ENCODE results near the gene CSAD. TPM values are rescaled to one million over a fixed set of nuclear protein-coding genes. Genes with fewer than 3 reads are reported as not detected.

CSAD gene
- total RNA-seq, 1 donor, result 9.4 TPM

DNA sequence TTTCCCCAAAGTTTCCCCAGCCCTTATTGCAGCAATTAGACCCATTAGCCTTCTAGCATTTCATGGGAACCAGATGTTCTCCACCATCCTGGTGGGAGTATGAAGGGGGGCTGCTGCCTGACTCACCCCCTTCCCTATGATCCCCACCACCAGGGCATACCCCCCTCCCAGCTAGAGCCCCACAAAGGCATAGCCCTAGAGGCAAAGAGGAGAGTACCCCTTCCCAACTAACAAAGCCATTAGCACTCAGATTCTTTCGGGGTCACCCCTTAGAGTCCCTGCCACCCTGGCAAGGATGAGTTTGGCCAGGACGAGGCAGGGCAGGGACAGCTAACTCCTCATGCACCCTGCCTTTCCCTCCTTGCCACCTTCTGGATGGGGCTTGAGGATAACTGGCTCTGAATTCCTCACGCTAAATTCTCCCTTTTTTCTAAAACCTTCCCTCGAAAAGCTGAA, 42.1 kb upstream of the CSAD start:
- Histone ChIP-seq H3K4me1 (ENCODE audit: insufficient read depth, low read length) (peaks cover 50% of the 10 kb centered on the region), H3K27me3 (ENCODE audit: insufficient read depth, low read length) (no peaks in the 10 kb centered on the region), H3K36me3 (ENCODE audit: insufficient read depth, low read length) (no peaks in the 10 kb centered on the region), H3K79me2 (ENCODE audit: insufficient read depth, low read length) (peaks cover 19% of the 10 kb centered on the region), H3K27ac (ENCODE audit: low read depth, low read length) (no peak overlapping the region), H2AFZ (ENCODE audit: low read length) (no peak overlapping the region), H3K4me2 (ENCODE audit: insufficient read depth, low read length) (no peak overlapping the region), H3K9me3 (ENCODE audit: low read depth, low read length) (no peaks in the 10 kb centered on the region), H4K20me1 (ENCODE audit: insufficient read depth, low read length) (no peaks in the 10 kb centered on the region), H3K4me3 (ENCODE audit: insufficient read depth, low read length) (no peak overlapping the region)
- TF ChIP-seq, protein P1, sequence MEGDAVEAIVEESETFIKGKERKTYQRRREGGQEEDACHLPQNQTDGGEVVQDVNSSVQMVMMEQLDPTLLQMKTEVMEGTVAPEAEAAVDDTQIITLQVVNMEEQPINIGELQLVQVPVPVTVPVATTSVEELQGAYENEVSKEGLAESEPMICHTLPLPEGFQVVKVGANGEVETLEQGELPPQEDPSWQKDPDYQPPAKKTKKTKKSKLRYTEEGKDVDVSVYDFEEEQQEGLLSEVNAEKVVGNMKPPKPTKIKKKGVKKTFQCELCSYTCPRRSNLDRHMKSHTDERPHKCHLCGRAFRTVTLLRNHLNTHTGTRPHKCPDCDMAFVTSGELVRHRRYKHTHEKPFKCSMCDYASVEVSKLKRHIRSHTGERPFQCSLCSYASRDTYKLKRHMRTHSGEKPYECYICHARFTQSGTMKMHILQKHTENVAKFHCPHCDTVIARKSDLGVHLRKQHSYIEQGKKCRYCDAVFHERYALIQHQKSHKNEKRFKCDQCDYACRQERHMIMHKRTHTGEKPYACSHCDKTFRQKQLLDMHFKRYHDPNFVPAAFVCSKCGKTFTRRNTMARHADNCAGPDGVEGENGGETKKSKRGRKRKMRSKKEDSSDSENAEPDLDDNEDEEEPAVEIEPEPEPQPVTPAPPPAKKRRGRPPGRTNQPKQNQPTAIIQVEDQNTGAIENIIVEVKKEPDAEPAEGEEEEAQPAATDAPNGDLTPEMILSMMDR (IDR thresholded peaks at IDR 0.05; ENCODE audit: extremely low read depth, low read depth, low read length), result no peak
- DNase-seq (ENCODE audit: insufficient read length, low spot score, missing footprints), result peak; percentile 66

DNA sequence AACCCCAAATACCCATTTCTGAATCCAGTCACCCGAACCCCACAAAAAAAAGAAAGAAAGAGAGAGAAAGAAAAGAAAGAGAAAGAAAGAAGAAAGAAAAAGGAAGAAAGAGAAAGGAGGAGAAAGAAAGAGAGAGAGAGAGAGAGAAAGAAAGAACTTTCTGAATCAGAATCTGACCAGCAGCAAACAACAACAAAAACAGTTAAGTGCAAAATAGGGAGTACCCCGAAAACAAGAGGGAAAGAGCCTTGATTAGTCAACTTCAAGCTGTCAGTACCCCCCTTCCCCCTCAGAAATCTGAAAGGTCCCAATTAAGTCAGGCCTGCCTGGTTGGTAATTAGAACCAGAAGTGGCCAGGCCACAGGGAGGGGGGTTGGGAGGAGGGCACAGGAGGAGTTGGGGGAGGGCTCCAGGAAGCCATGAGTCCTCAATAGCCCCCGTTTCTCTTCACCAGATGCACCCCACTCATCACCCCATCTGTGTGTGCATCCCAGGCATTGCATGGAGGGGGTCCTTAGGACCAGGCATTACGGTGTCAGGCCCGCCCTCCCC, 41.5 kb upstream of the CSAD start:
- TF ChIP-seq, protein P1 (IDR thresholded peaks at IDR 0.05; ENCODE audit: extremely low read depth, low read depth, low read length), result no peak
- H3K4me3 ChIP-seq (ENCODE audit: insufficient read depth, low read length), result peak overlapping the region; percentile 89
- DNase-seq (ENCODE audit: insufficient read length, low spot score, missing footprints), result peak; percentile 76
- no peaks in the 10 kb centered on the region for H3K27me3 ChIP-seq (ENCODE audit: insufficient read depth, low read length)
- peak overlapping the region; percentile 99 for H3K4me2 ChIP-seq (ENCODE audit: insufficient read depth, low read length)
- H3K9me3 ChIP-seq (ENCODE audit: low read depth, low read length), result no peaks in the 10 kb centered on the region
- no peak overlapping the region for H3K27ac ChIP-seq (ENCODE audit: low read depth, low read length)
- no peak overlapping the region for H2AFZ ChIP-seq (ENCODE audit: low read length)
- H3K79me2 ChIP-seq (ENCODE audit: insufficient read depth, low read length), result peaks cover 25% of the 10 kb centered on the region
- no peaks in the 10 kb centered on the region for H4K20me1 ChIP-seq (ENCODE audit: insufficient read depth, low read length)
- H3K4me1 ChIP-seq (ENCODE audit: insufficient read depth, low read length), result peaks cover 55% of the 10 kb centered on the region
- H3K36me3 ChIP-seq (ENCODE audit: insufficient read depth, low read length), result no peaks in the 10 kb centered on the region

DNA sequence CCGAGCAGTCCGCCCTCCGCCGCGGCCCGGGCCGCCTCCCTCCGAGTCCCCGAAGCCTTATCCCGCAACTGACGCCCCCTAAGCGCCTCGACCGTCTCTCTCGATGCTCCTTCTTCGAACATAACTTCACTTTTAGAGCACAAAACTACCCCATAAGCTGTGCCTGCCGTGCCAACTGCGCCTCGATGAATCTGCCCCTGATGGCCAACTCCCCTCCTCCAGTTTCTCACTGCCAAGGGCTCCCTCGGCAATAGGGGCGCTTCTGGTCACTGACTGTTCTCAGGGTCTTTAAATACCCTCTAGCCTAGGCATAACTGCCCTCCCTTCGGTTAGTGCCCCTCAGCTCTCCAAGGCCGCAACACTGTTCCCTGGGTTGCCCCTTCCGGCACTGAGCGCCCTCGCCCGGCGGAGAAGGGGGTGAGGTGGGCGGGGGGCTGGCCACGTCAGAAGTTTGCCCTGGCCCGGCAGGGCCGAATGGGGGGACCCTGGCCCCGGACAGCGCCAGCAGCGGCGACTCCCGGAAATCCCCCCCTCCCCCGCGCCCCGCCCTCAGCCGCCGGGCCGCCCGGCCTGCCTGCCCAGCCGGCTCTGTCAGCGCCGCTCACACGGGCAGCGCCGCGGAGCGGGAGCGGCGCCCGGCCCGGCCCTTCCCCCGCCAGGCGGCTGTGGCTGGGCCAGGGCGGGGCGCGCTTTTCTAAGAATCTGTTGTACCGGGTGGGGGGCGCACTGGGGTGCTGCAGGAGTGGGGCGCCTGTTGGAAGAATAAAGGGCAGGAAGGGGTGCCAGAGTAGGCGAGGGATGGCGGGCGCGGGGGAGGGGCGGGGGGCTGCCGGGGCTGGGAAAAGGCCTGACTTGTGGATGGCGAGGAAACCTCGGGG, 40.7 kb upstream of the CSAD start:
- H4K20me1 ChIP-seq (ENCODE audit: insufficient read depth, low read length), result no peaks in the 10 kb centered on the region
- TF ChIP-seq, protein P1 (IDR thresholded peaks at IDR 0.05; ENCODE audit: extremely low read depth, low read depth, low read length), result no peak
- H3K4me1 ChIP-seq (ENCODE audit: insufficient read depth, low read length), result peaks cover 64% of the 10 kb centered on the region
- peaks cover 33% of the 10 kb centered on the region for H3K79me2 ChIP-seq (ENCODE audit: insufficient read depth, low read length)
- no peaks in the 10 kb centered on the region for H3K36me3 ChIP-seq (ENCODE audit: insufficient read depth, low read length)
- H3K27me3 ChIP-seq (ENCODE audit: insufficient read depth, low read length), result no peaks in the 10 kb centered on the region
- peak overlapping the region; percentile 52 for H2AFZ ChIP-seq (ENCODE audit: low read length)
- DNase-seq (ENCODE audit: insufficient read length, low spot score, missing footprints), result peak; percentile 97
- H3K9me3 ChIP-seq (ENCODE audit: low read depth, low read length), result no peaks in the 10 kb centered on the region
- peak overlapping the region; percentile 89 for H3K4me3 ChIP-seq (ENCODE audit: insufficient read depth, low read length)
- H3K27ac ChIP-seq (ENCODE audit: low read depth, low read length), result peak overlapping the region; percentile 85
- peak overlapping the region; percentile 99 for H3K4me2 ChIP-seq (ENCODE audit: insufficient read depth, low read length)

DNA sequence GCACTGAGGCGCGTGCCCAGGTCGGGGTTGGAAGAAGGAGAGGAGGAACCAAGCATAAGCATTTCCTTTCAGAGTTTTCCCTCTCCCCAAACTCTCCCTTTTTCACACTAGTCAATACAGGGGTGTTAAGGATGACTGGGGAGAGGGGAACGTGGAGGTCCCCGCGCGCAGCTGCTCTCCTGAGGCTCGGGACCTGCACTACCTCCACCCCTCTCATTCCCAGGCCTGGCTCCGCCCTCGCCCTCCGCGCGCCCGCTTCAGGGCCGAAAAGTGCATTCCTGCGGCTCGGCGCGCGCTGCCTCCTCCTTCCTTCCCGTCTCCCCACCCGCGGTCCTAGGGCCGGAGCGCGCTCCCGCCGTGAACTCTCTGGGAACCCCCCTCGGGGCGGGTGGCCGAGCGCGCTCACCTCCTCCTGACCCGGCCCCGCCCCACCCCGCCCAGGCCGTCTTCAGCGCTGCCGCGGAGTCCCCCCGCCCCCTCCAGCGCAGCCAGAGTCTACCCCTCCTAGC, 40.0 kb upstream of the CSAD start:
- TF ChIP-seq, protein P1 (IDR thresholded peaks at IDR 0.05; ENCODE audit: extremely low read depth, low read depth, low read length), result no peak
- H3K4me1 ChIP-seq (ENCODE audit: insufficient read depth, low read length), result peaks cover 70% of the 10 kb centered on the region

More for the DNA sequence above, 40.0 kb upstream of the CSAD start:
- H3K27me3 ChIP-seq (ENCODE audit: insufficient read depth, low read length), result no peaks in the 10 kb centered on the region
- peak overlapping the region; percentile 89 for H3K4me3 ChIP-seq (ENCODE audit: insufficient read depth, low read length)
- no peaks in the 10 kb centered on the region for H3K9me3 ChIP-seq (ENCODE audit: low read depth, low read length)
- H3K4me2 ChIP-seq (ENCODE audit: insufficient read depth, low read length), result peak overlapping the region; percentile 99
- peak; percentile 100 for DNase-seq (ENCODE audit: insufficient read length, low spot score, missing footprints)
- H2AFZ ChIP-seq (ENCODE audit: low read length), result peak overlapping the region; percentile 71
- H3K36me3 ChIP-seq (ENCODE audit: insufficient read depth, low read length), result no peaks in the 10 kb centered on the region
- peak overlapping the region; percentile 85 for H3K27ac ChIP-seq (ENCODE audit: low read depth, low read length)
- no peaks in the 10 kb centered on the region for H4K20me1 ChIP-seq (ENCODE audit: insufficient read depth, low read length)
- H3K79me2 ChIP-seq (ENCODE audit: insufficient read depth, low read length), result peaks cover 40% of the 10 kb centered on the region
